PC-9 (cell line): ENCODE measurements around the gene SLC51B.

ENCODE experiments used
- EZH2 ChIP-seq: fragments of 200-600 bp; sonication (generic); IDR thresholded peaks from 2 replicates; pipeline ENCODE4 v1.8.0; 2017; ENCODE audit warnings: antibody characterized with exemption, low read depth
- TF ChIP-seq, protein P1 (sequence below): fragments of 200-600 bp; sonication (generic); conservative IDR thresholded peaks from 2 replicates; pipeline ENCODE4 v1.6.1; 2017; ENCODE audit warnings: mixed run types, antibody characterized with exemption, mild to moderate bottlenecking, moderate library complexity

DNA sequence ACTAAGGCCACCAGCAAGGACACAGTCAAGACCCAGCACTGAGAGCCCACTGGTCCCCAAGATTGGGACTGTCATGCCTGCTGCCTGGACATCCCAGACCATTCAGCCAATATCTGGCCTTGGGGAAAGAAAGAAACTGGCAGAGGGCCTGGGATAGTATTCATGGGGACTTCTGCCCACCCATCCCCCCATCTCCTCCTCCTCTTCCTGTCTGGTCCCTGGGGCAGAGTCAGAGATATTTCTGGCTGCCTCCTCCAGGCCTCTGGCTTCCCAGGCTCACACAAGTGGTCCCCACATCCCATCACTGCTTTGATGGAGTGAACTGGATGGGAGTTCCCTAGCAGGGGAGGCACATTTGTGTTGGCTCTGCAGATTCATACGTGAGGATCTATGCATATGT is 26.8 kb downstream of the SLC51B start:
- TF ChIP-seq EZH2, result no peak
- TF ChIP-seq, protein P1, sequence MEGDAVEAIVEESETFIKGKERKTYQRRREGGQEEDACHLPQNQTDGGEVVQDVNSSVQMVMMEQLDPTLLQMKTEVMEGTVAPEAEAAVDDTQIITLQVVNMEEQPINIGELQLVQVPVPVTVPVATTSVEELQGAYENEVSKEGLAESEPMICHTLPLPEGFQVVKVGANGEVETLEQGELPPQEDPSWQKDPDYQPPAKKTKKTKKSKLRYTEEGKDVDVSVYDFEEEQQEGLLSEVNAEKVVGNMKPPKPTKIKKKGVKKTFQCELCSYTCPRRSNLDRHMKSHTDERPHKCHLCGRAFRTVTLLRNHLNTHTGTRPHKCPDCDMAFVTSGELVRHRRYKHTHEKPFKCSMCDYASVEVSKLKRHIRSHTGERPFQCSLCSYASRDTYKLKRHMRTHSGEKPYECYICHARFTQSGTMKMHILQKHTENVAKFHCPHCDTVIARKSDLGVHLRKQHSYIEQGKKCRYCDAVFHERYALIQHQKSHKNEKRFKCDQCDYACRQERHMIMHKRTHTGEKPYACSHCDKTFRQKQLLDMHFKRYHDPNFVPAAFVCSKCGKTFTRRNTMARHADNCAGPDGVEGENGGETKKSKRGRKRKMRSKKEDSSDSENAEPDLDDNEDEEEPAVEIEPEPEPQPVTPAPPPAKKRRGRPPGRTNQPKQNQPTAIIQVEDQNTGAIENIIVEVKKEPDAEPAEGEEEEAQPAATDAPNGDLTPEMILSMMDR, result no peak
